Endothelial cell of umbilical vein (primary cell): ENCODE results near the gene APMAP. TPM values are rescaled to one million over a fixed set of nuclear protein-coding genes. Genes with fewer than 3 reads are reported as not detected.

Experiments
- BruUV-seq: library from RNA; stranded (reverse); fragments of 400-500 nt; replicated peaks from 2 replicates; lab custom pipeline; 2021; lab: Mats Ljungman, UMichigan
- CTCF ChIA-PET: fragments of 300-600, 350-600 bp; sonication (Branson Sonifier 250); formaldehyde crosslinking; loops from one replicate; lab custom pipeline; 2021; ENCODE audit warnings: antibody characterized with exemption, inconsistent platforms; lab: Charles Lee
- POLR2A ChIA-PET: fragments of 300-600, 350-600 bp; sonication (Branson Sonifier 250); formaldehyde crosslinking; loops from one replicate; lab custom pipeline; 2021; ENCODE audit warnings: antibody characterized with exemption, inconsistent platforms; lab: Charles Lee
- DNase-seq: peaks from one replicate; pipeline ENCODE4 v3.0.0-alpha.2; 2011; ENCODE audit warnings: low read depth, low spot score
- FAIRE-seq: peaks from 2 replicates; lab custom pipeline; 2011; peaks lifted over from hg19 to GRCh38; lab: Jason Lieb, UNC
- H2AFZ ChIP-seq: 2 replicates; pipeline ENCODE4 v1.6.0; 2012; ENCODE audit warnings: low read depth, low read length, control low read depth, inconsistent platforms
- H3K27ac ChIP-seq: 2 replicates; pipeline ENCODE4 v1.5.1; 2011; ENCODE audit warnings: low read depth, mild to moderate bottlenecking, control low read depth, low read length, moderate library complexity; ENCODE audit not compliant: insufficient read depth
- H3K27me3 ChIP-seq, 2 experiments: 2 replicates each; pipeline versions ENCODE4 v1.6.0 to v1.6.1; 2011; ENCODE audit warnings: low read length in 2 of 2, mixed read lengths in 1 of 2; ENCODE audit not compliant: control insufficient read depth in 2 of 2, insufficient read depth in 2 of 2
- H3K36me3 ChIP-seq, 2 experiments: 2 replicates in 1 of 2; 3 replicates in 1 of 2; pipeline ENCODE4 v1.5.1; 2011; ENCODE audit warnings: low read length in 2 of 2, mild to moderate bottlenecking in 1 of 2, moderate library complexity in 1 of 2; ENCODE audit not compliant: control insufficient read depth in 2 of 2, insufficient read depth in 2 of 2; ENCODE audit errors: extremely low read depth in 1 of 2
- H3K4me1 ChIP-seq: 3 replicates; pipeline ENCODE4 v1.5.1; 2011; ENCODE audit warnings: mild to moderate bottlenecking, low read length; ENCODE audit not compliant: control insufficient read depth, insufficient read depth; ENCODE audit errors: extremely low read depth
- H3K4me2 ChIP-seq: 2 replicates; pipeline ENCODE4 v1.6.1; 2011; ENCODE audit warnings: low read length, control low read depth, mixed read lengths; ENCODE audit not compliant: insufficient read depth
- H3K4me3 ChIP-seq, 3 experiments: fragments of 200-600 bp in 1 of 3; sonication (generic), shearing (Covaris generic) in 1 of 3; replicated peaks in 1 of 3; 2 replicates each; pipeline ENCODE4 v1.5.1; 2011 to 2016; ENCODE audit warnings: control low read depth in 3 of 3, low read length in 3 of 3, mild to moderate bottlenecking in 2 of 3, inconsistent platforms in 1 of 3, low read depth in 1 of 3, moderate library complexity in 1 of 3; ENCODE audit not compliant: insufficient read depth in 1 of 3
- H3K79me2 ChIP-seq: 2 replicates; pipeline ENCODE4 v1.6.0; 2012; ENCODE audit warnings: low read length, inconsistent platforms; ENCODE audit not compliant: control insufficient read depth, insufficient read depth
- H3K9ac ChIP-seq: replicated peaks from 2 replicates; pipeline ENCODE3; 2011; ENCODE audit warnings: low read length, control low read depth; ENCODE audit not compliant: insufficient read depth; ENCODE audit errors: extremely low read depth
- H3K9me1 ChIP-seq: replicated peaks from 3 replicates; pipeline ENCODE4 v1.6.0; 2011; ENCODE audit warnings: mild to moderate bottlenecking, low read length; ENCODE audit not compliant: control insufficient read depth, insufficient read depth; ENCODE audit errors: extremely low read depth
- H3K9me3 ChIP-seq: replicated peaks from 2 replicates; pipeline ENCODE4 v1.5.1; 2012; ENCODE audit warnings: low read length, inconsistent platforms; ENCODE audit not compliant: control insufficient read depth, insufficient read depth
- H4K20me1 ChIP-seq: replicated peaks from 2 replicates; pipeline ENCODE3; 2011; ENCODE audit warnings: mild to moderate bottlenecking, low read length; ENCODE audit not compliant: control insufficient read depth, insufficient read depth; ENCODE audit errors: extremely low read depth
- EZH2 ChIP-seq: IDR thresholded peaks from 2 replicates; pipeline ENCODE4 v1.6.1; 2012; ENCODE audit warnings: borderline replicate concordance, low read depth, mild to moderate bottlenecking, moderate library complexity, low read length, inconsistent platforms; ENCODE audit not compliant: severe bottlenecking
- FOS ChIP-seq: IDR thresholded peaks from 2 replicates; pipeline ENCODE4 v1.6.1; 2011; ENCODE audit warnings: mild to moderate bottlenecking, low read length, moderate library complexity, borderline replicate concordance; ENCODE audit not compliant: insufficient read depth
- GATA2 ChIP-seq: IDR thresholded peaks from 2 replicates; pipeline ENCODE4 v1.7.0; 2011; ENCODE audit warnings: low read depth, mild to moderate bottlenecking, moderate library complexity, mixed read lengths, low read length; ENCODE audit not compliant: insufficient read length, insufficient read depth
- JUN ChIP-seq: IDR thresholded peaks from 2 replicates; pipeline ENCODE4 v1.6.1; 2011; ENCODE audit warnings: borderline replicate concordance, low read depth; ENCODE audit not compliant: insufficient read length, insufficient read depth
- MYC ChIP-seq: IDR thresholded peaks from one replicate; pipeline ENCODE4 v1.6.1; 2011; ENCODE audit warnings: mild to moderate bottlenecking, low read depth, low read length
- POLR2A ChIP-seq: IDR thresholded peaks from 2 replicates; pipeline ENCODE4 v1.6.1; 2012; ENCODE audit warnings: low read depth, mild to moderate bottlenecking, control low read depth, low read length
- POLR2AphosphoS5 ChIP-seq: IDR thresholded peaks from 2 replicates; pipeline ENCODE4 v1.6.1; 2012; ENCODE audit warnings: low read depth, mild to moderate bottlenecking, control low read depth, low read length, moderate library complexity; ENCODE audit not compliant: insufficient read depth
- dilution Hi-C: fragments of 300-500 bp; cut with MboI; formaldehyde crosslinking; loops from one replicate; pipeline ENCODE4 v1.15.0; 2019; ENCODE audit warnings: low sequenced_read_pairs; ENCODE audit not compliant: extremely low pct_ligation_motif_present
- intact Hi-C: fragments of 100-400 bp; cut with micrococcal nuclease; formaldehyde crosslinking; loops from one replicate; pipeline ENCODE4 v1.10.0; 2022
- polyA plus RNA-seq, 4 experiments: library from polyadenylated mRNA; depleted of rRNA in 3 of 4; stranded (reverse) in 3 of 4; unstranded in 1 of 4; fragments of >200 nt; gene quantifications; 2 replicates each; pipeline versions ENCODE4 v1.2.1 to v1.2.3, GENCODE V29; 2011 to 2012; ENCODE audit warnings: missing spikeins in 1 of 4
- total RNA-seq: library from RNA; stranded (reverse); gene quantifications from 2 replicates; pipeline ENCODE4 v1.2.3, GENCODE V29; 2021
- TF ChIP-seq, protein P1 (sequence below), 2 donors: IDR thresholded peaks; 1 replicate in 1 of 2; 2 replicates in 1 of 2; pipeline ENCODE4 v1.5.1; 2011; ENCODE audit warnings: low read length in 2 of 2, mild to moderate bottlenecking in 2 of 2, moderate library complexity in 2 of 2, control low read depth in 1 of 2, inconsistent platforms in 1 of 2, low read depth in 1 of 2; ENCODE audit not compliant: insufficient read depth in 1 of 2; ENCODE audit errors: extremely low read depth in 1 of 2
- TF ChIP-seq, protein P2 (sequence below): IDR thresholded peaks from 2 replicates; pipeline ENCODE4 v1.6.1; 2011; ENCODE audit not compliant: insufficient read depth, insufficient read length

Gene APMAP
- total and polyA plus RNA-seq, 2 donors (not counting 3 experiments of a cell fraction or from before 2014, with no cell fraction given), result 80.7 to 110 TPM

DNA sequence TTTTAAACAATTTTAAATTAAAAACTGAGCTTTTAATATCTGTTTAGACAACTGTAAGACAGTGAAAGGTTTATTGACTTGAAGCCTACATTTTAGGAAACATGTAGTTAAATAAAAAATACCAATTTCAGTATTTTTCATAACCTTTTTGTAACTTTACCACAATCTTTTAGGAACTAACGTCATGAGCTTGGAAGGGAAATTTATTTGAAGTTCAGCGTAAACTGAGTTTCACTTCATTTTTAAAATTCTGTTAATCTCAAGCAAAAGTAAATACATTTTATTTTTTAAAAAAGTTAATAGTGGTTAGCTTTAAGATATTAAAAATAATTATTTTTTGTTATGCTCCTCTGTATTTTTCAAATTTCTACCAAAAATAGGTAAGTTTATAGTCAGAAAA is 38.0 kb downstream of the APMAP start:
- DNase-seq, result no peak
- dilution Hi-C loops, result no loop called here
- Histone ChIP-seq H3K79me2 (no peaks in the 10 kb centered on the region), H3K4me2 (no peak overlapping the region), H3K36me3 (peaks cover 0 to 2% of the 10 kb centered on the region in 2 experiments), H3K4me1 (no peaks in the 10 kb centered on the region), H3K27me3 (no peaks in the 10 kb centered on the region), H3K9me1 (no peaks in the 10 kb centered on the region), H2AFZ (no peak overlapping the region), H3K9me3 (no peaks in the 10 kb centered on the region), H4K20me1 (no peaks in the 10 kb centered on the region), H3K27ac (no peak overlapping the region), H3K4me3 (no peak overlapping the region), H3K9ac (no peak overlapping the region)
- no peak for FAIRE-seq
- no TSS peak for BruUV-seq
- TF ChIP-seq POLR2A (no peak), POLR2AphosphoS5 (no peak), MYC (no peak), JUN (no peak), GATA2 (no peak), FOS (no peak), EZH2 (no peak)
- TF ChIP-seq, protein P1, sequence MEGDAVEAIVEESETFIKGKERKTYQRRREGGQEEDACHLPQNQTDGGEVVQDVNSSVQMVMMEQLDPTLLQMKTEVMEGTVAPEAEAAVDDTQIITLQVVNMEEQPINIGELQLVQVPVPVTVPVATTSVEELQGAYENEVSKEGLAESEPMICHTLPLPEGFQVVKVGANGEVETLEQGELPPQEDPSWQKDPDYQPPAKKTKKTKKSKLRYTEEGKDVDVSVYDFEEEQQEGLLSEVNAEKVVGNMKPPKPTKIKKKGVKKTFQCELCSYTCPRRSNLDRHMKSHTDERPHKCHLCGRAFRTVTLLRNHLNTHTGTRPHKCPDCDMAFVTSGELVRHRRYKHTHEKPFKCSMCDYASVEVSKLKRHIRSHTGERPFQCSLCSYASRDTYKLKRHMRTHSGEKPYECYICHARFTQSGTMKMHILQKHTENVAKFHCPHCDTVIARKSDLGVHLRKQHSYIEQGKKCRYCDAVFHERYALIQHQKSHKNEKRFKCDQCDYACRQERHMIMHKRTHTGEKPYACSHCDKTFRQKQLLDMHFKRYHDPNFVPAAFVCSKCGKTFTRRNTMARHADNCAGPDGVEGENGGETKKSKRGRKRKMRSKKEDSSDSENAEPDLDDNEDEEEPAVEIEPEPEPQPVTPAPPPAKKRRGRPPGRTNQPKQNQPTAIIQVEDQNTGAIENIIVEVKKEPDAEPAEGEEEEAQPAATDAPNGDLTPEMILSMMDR (IDR thresholded peaks at IDR 0.05; ENCODE audit: extremely low read depth in 1 of 2, insufficient read depth in 1 of 2, low read depth in 1 of 2, low read length in 2 of 2), result no peak
- TF ChIP-seq, protein P2, sequence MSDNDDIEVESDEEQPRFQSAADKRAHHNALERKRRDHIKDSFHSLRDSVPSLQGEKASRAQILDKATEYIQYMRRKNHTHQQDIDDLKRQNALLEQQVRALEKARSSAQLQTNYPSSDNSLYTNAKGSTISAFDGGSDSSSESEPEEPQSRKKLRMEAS, result no peak
- intact Hi-C loops, result no loop called here
- ChIA-PET POLR2A (no interaction called here), CTCF (interaction anchor here (0.6 to 1.3 kb wide), 2 partner anchors 22 to 1731 kb away, joined by 3 read pairs; no protein-coding TSS in a partner anchor)
